Smooth muscle cell (in vitro differentiated cells): ENCODE data around the gene PIEZO2. TPM values are rescaled to one million over a fixed set of nuclear protein-coding genes. Genes with fewer than 3 reads are reported as not detected.

Experiments
- DNase-seq: peaks from one replicate; lab custom pipeline; 2025; ENCODE audit not compliant: unreplicated experiment; lab: John Stamatoyannopoulos, UW
- H2AFZ ChIP-seq: fragments of 200-600 bp; sonication (generic); 2 replicates; pipeline ENCODE4 v1.6.0; 2016; ENCODE audit warnings: antibody characterized with exemption, low read depth, mild to moderate bottlenecking
- H3F3A ChIP-seq: fragments of 200-600 bp; sonication (generic); 2 replicates; pipeline ENCODE4 v1.6.0; 2017; ENCODE audit warnings: antibody characterized with exemption, low read depth
- H3K27ac ChIP-seq: fragments of 200-600 bp; sonication (generic); 2 replicates; pipeline ENCODE4 v1.5.1; 2016; ENCODE audit warnings: low read depth, mild to moderate bottlenecking
- H3K27me3 ChIP-seq: fragments of 200-600 bp; sonication (generic); 2 replicates; pipeline ENCODE4 v1.6.1; 2016; ENCODE audit warnings: low read depth, mild to moderate bottlenecking
- H3K36me3 ChIP-seq: fragments of 200-600 bp; sonication (generic); 2 replicates; pipeline ENCODE4 v1.5.1; 2016; ENCODE audit warnings: low read depth
- H3K4me1 ChIP-seq: fragments of 200-600 bp; sonication (generic); 2 replicates; pipeline ENCODE4 v1.5.1; 2016; ENCODE audit warnings: low read depth
- H3K4me2 ChIP-seq: fragments of 200-600 bp; sonication (generic); 2 replicates; pipeline ENCODE4 v1.6.0; 2016; ENCODE audit warnings: mild to moderate bottlenecking
- H3K4me3 ChIP-seq: fragments of 200-600 bp; sonication (generic); 2 replicates; pipeline ENCODE4 v1.5.1; 2016; ENCODE audit warnings: mild to moderate bottlenecking
- H3K79me2 ChIP-seq: fragments of 200-600 bp; sonication (generic); 2 replicates; pipeline ENCODE4 v1.6.0; 2016; ENCODE audit warnings: low read depth, mild to moderate bottlenecking
- H3K9ac ChIP-seq: fragments of 200-600 bp; sonication (generic); 2 replicates; pipeline ENCODE4 v1.6.0; 2016; ENCODE audit warnings: low read depth
- H3K9me3 ChIP-seq: fragments of 200-600 bp; sonication (generic); replicated peaks from 2 replicates; pipeline ENCODE4 v1.5.1; 2016; ENCODE audit warnings: low read depth
- H4K20me1 ChIP-seq: fragments of 200-600 bp; sonication (generic); 2 replicates; pipeline ENCODE4 v1.6.0; 2016; ENCODE audit warnings: low read depth
- CTCF ChIP-seq: fragments of 200-600 bp; sonication (generic); IDR thresholded peaks from 2 replicates; pipeline ENCODE4 v1.5.1; 2017; ENCODE audit warnings: borderline replicate concordance, mild to moderate bottlenecking, antibody characterized with exemption; ENCODE audit not compliant: insufficient read depth, poor library complexity, severe bottlenecking
- WGBS: methylation state at CpG from one replicate; pipeline ENCODE4 v1.1.7; 2016; ENCODE audit warnings: low lambda C conversion rate; 5-methylcytosine and 5-hydroxymethylcytosine counted together
- polyA plus RNA-seq: library from polyadenylated mRNA; unstranded; fragments of >200 nt; fragmentation: Nextera tagmentation; extraction: Ambion mirVana; gene quantifications from 2 replicates; pipeline ENCODE4 v1.2.1, GENCODE V29; 2016
- total RNA-seq: library from RNA; depleted of rRNA; stranded (reverse); fragments of >200 nt; gene quantifications from 2 replicates; pipeline ENCODE4 v1.2.3, GENCODE V29; 2014

PIEZO2 gene
- total and polyA plus RNA-seq, 2 experiments from 2014 or later, result 1.3 to 4.7 TPM

- no peaks in the 10 kb centered on the region for H3F3A ChIP-seq
- H3K79me2 ChIP-seq, result no peaks in the 10 kb centered on the region
- H2AFZ ChIP-seq, result no peak overlapping the region
- no peaks in the 10 kb centered on the region for H4K20me1 ChIP-seq
- DNase-seq, result no peak
- H3K4me3 ChIP-seq, result no peak overlapping the region
- H3K27me3 ChIP-seq, result no peaks in the 10 kb centered on the region
- peaks cover 11% of the 10 kb centered on the region for H3K4me1 ChIP-seq
- peak overlapping the region; percentile 84 for H3K27ac ChIP-seq
- peak overlapping the region; percentile 74 for H3K9ac ChIP-seq
- H3K9me3 ChIP-seq, result no peaks in the 10 kb centered on the region
- H3K4me2 ChIP-seq, result peak overlapping the region; percentile 67
- no peak for TF ChIP-seq CTCF
- H3K36me3 ChIP-seq, result no peaks in the 10 kb centered on the region
- 43% methylated on average over 5 of the region's 5 CpGs for WGBS
Measured at GRCh38 chr18:11005528-11005927, 143.8 kb downstream of the PIEZO2 start.

- no peak overlapping the region for H2AFZ ChIP-seq
Measured at GRCh38 chr18:11004951-11005350, 144.4 kb downstream of the PIEZO2 start.

GRCh38 chr18:11004294-11004693, 145.1 kb downstream of the PIEZO2 start:
- Histone ChIP-seq H3K4me3 (no peak overlapping the region), H3K27ac (peak overlapping the region; percentile 84), H3K4me2 (no peak overlapping the region)

More at GRCh38 chr18:11004951-11005350, 144.4 kb downstream of the PIEZO2 start:
- H3K4me3 ChIP-seq, result no peak overlapping the region
- no peaks in the 10 kb centered on the region for H3K27me3 ChIP-seq
- H3K9me3 ChIP-seq, result no peaks in the 10 kb centered on the region
- no peaks in the 10 kb centered on the region for H3F3A ChIP-seq
- peaks cover 11% of the 10 kb centered on the region for H3K4me1 ChIP-seq
- TF ChIP-seq CTCF, result no peak
- H3K27ac ChIP-seq, result peak overlapping the region; percentile 84
- DNase-seq, result no peak
- peak overlapping the region; percentile 74 for H3K9ac ChIP-seq
- no peaks in the 10 kb centered on the region for H3K36me3 ChIP-seq
- H3K79me2 ChIP-seq, result no peaks in the 10 kb centered on the region
- H4K20me1 ChIP-seq, result no peaks in the 10 kb centered on the region
- peak overlapping the region; percentile 67 for H3K4me2 ChIP-seq

More at GRCh38 chr18:11004294-11004693, 145.1 kb downstream of the PIEZO2 start:
- H3K27me3 ChIP-seq, result no peaks in the 10 kb centered on the region
- DNase-seq, result no peak
- no peaks in the 10 kb centered on the region for H3F3A ChIP-seq
- H4K20me1 ChIP-seq, result no peaks in the 10 kb centered on the region
- WGBS, result 60% methylated on average over 4 of the region's 4 CpGs
- no peak overlapping the region for H2AFZ ChIP-seq
- H3K4me1 ChIP-seq, result peaks cover 11% of the 10 kb centered on the region
- peak overlapping the region; percentile 74 for H3K9ac ChIP-seq
- H3K36me3 ChIP-seq, result no peaks in the 10 kb centered on the region
- H3K9me3 ChIP-seq, result no peaks in the 10 kb centered on the region
- H3K79me2 ChIP-seq, result no peaks in the 10 kb centered on the region
- no peak for TF ChIP-seq CTCF
